ENCODE measurements around the gene EN2. TPM values are rescaled to one million over a fixed set of nuclear protein-coding genes. Genes with fewer than 3 reads are reported as not detected.
A peak's percentile ranks its signal among the peaks of the same experiment; 100 is the strongest.

Gene EN2
- total and polyA plus RNA-seq, 2 of the 4 experiments (the other 2 are of a cell fraction), result not detected

DNA sequence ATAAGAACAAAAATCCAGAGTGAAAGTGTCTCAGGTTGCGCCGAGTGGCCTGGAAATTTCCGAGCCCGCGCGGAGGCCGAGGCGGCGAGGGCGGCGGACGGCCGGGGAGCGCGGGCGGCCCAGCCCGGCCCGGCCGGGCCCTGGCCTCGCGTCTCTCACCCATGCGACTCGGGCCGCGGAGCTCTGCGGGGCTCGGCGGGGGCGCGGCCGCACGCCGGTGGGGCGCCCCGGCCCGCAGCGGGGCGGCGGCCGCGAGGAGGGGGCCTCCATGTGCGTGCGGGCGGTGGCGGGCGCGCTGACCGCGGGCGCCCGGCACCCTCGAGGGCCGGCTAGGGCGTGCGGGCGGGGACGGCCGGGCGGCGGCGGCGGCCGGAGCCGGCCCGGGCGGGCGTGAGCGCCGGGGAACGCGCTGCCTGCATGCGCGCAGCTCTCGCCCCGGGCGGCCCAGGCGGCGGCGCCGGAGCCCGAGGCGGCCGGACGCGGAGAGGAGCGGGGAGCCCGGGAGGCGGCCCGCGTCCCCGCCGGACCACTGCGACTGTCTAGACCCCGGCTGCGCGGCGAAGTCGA lies 302 bp upstream of the EN2 start:
- H2BK5ac ChIP-seq (ENCODE audit: low read depth, low read length, poor library complexity, severe bottlenecking), result no peak overlapping the region
- dilution Hi-C loops (cut with HindIII; ENCODE audit: low sequenced_read_pairs, unreplicated experiment), result no loop called here
- TF ChIP-seq SMC3 (IDR thresholded peaks at IDR 0.05; ENCODE audit: low read depth, low read length), result no peak
- no peak for TF ChIP-seq NFE2L2 (IDR thresholded peaks at IDR 0.05; ENCODE audit: low read depth, low read length)
- no peak for TF ChIP-seq FOS (IDR thresholded peaks at IDR 0.05; ENCODE audit: low read depth, low read length)
- no peak for TF ChIP-seq POLR2A (IDR thresholded peaks at IDR 0.05; ENCODE audit: low read depth, low read length)
- TF ChIP-seq ELK1 (IDR thresholded peaks at IDR 0.05; ENCODE audit: borderline replicate concordance, low read depth, low read length), result no peak
- TF ChIP-seq MXI1 (IDR thresholded peaks at IDR 0.05; ENCODE audit: borderline replicate concordance, low read depth, low read length), result no peak
- TF ChIP-seq BHLHE40 (IDR thresholded peaks at IDR 0.05; ENCODE audit: low read depth, low read length), result no peak
- no peak for TF ChIP-seq RCOR1 (IDR thresholded peaks at IDR 0.05; ENCODE audit: insufficient replicate concordance, low read length)
- H2AK5ac ChIP-seq (ENCODE audit: low read depth, low read length), result no peak overlapping the region
- DNase-seq (no peak), ATAC-seq (ENCODE audit: low read depth) (peak; percentile 31)
- no peak overlapping the region for H3K23ac ChIP-seq (ENCODE audit: low read depth, low read length)
- no peak overlapping the region for H4K5ac ChIP-seq (ENCODE audit: low read depth, low read length)
- H3K36me3 ChIP-seq (ENCODE audit: control insufficient read depth, insufficient read depth, low read length), result no peaks in the 10 kb centered on the region
- no peak overlapping the region for H4K8ac ChIP-seq (ENCODE audit: low read depth in 2 of 2, low read length in 2 of 2)
- 6% methylated on average over 16 of the region's 98 CpGs; no CpG with 5 or more reads in 1 of the 2 experiments for WGBS, 2 experiments (ENCODE audit: extremely low coverage in 2 of 2, insufficient read length in 1 of 2)
- peaks cover 92% of the 10 kb centered on the region for H3K27me3 ChIP-seq (ENCODE audit: control insufficient read depth, insufficient read depth, low read length)
- no peak overlapping the region for H2AK9ac ChIP-seq (replicated peaks; ENCODE audit: low read depth, low read length, poor library complexity)
- H2AFZ ChIP-seq (replicated peaks; ENCODE audit: low read length, poor library complexity), result peak overlapping the region; percentile 84
- H3K56ac ChIP-seq (ENCODE audit: extremely low read depth, insufficient read depth, low read length), result no peak overlapping the region
- no peaks in the 10 kb centered on the region for H4K20me1 ChIP-seq (ENCODE audit: insufficient read depth, low read length)
- no peak overlapping the region for H2BK20ac ChIP-seq (ENCODE audit: low read depth, low read length)
- peaks cover 7% of the 10 kb centered on the region; the same call in 1 of the 2 replicates for H3K9me3 ChIP-seq (ENCODE audit: control insufficient read depth, insufficient read depth, low read length)
- in situ Hi-C loops (cut with MboI; ENCODE audit: low sequenced_read_pairs), result no loop called here
- H3K27ac ChIP-seq (ENCODE audit: insufficient read depth, low read length), result no peak overlapping the region
- POLR2A ChIA-PET (ENCODE audit: unreplicated experiment), result no interaction called here
- no peaks in the 10 kb centered on the region; the same call in 1 of the 2 replicates for H3K9me1 ChIP-seq (ENCODE audit: insufficient read depth, low read length)
- no peak overlapping the region for H3K4me2 ChIP-seq (ENCODE audit: low read depth, low read length)
- no peak overlapping the region for H4K91ac ChIP-seq (ENCODE audit: insufficient read depth, low read depth, low read length)
- H2BK15ac ChIP-seq (ENCODE audit: low read depth, low read length), result no peak overlapping the region
- H3K4ac ChIP-seq (ENCODE audit: low read depth, low read length), result no peak overlapping the region
- CTCF ChIA-PET, result no interaction called here
- H3K18ac ChIP-seq (ENCODE audit: low read depth, low read length), result no peak overlapping the region
- no TSS peak for BruUV-seq (replicated peaks)
- no peak overlapping the region for H2BK120ac ChIP-seq (ENCODE audit: low read depth, low read length)
- H3K79me1 ChIP-seq (ENCODE audit: low read depth in 1 of 2, low read length in 2 of 2), result no peaks in the 10 kb centered on the region
- no peak overlapping the region for H3K14ac ChIP-seq (replicated peaks; ENCODE audit: low read depth, low read length)
- H3K9ac ChIP-seq (ENCODE audit: low read depth, low read length), result no peak overlapping the region
- no peaks in the 10 kb centered on the region for H3K4me1 ChIP-seq (ENCODE audit: control insufficient read depth, insufficient read depth, low read length)
- intact Hi-C loops (cut with micrococcal nuclease), result loop anchor here (10.0 kb wide), 2 partner anchors 83 to 163 kb away; partner anchors contain the start of gene INSIG1
- H3K4me3 ChIP-seq (ENCODE audit: insufficient read depth, low read depth, low read length), result 0 out of 2 replicates have a peak overlapping the region, but pooled peaks have one; percentile 13
